Measurements from ENCODE around the gene FOXN4.

GRCh38 chr12:109295764-109296425 is 13.2 kb downstream of the FOXN4 start:
- TF ChIP-seq CTCF (IDR thresholded peaks at IDR 0.05; ENCODE audit: insufficient read depth, low read length, poor library complexity, severe bottlenecking): no peak
- no peak for TF ChIP-seq EZH2phosphoT487 (conservative IDR thresholded peaks at IDR 0.05; ENCODE audit: low read length)
